NCI-H748 (cell line): Measurements from ENCODE around the gene CDK5R2.

ENCODE experiments used
- DNase-seq: peaks from one replicate; lab custom pipeline; 2025; ENCODE audit not compliant: unreplicated experiment; lab: John Stamatoyannopoulos, UW

The CDK5R2 gene

DNA sequence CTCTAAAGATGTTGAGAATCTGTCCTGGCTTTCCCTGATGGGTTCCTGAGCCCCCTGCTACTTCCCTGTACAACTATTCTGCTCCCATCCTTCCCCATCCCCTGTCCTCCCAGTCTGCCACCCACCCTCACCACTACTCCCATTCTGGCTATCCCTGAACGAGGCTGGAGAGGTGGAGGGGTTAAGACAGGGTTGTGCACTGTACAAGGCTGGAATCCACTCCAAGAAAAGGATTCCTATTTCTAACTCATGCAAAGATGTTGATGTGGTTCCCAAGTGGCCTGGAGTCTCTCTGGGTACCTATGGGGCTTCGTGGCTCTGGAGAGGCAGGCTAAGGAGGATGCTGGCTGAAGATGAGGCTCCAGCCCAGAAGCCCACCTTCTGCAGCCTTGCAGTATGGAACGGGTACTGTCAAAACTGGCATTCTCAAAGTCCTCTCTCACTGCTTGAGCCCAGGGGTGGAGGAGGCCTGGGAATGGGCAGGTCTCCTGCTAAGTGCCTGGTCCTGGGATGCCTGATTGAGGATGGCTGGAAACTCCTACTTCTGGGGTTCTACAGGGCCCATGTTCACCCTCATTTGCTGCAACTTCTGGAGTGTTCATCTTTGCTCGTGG, 26.8 kb downstream of the CDK5R2 start:
- no peak for DNase-seq

DNA sequence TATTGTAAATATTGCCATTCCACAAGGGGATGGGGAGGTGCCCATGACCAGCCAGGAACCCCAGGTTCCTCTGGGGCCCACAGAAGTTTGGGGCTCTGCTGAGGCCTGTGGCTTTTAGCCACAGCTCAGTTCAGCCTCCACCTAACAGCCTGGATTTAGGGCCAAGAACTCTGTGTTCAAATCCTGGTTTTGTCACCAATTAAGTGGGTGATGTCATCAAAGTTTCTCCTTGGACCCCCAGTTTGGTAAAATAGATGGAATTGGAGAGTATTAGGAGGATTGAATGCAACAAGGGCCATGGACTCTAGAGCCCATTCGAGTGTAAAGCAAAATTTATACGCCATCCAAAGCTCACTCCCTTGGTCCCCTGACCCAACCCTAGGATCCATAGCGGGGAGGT, 28.7 kb downstream of the CDK5R2 start:
- no peak for DNase-seq

DNA sequence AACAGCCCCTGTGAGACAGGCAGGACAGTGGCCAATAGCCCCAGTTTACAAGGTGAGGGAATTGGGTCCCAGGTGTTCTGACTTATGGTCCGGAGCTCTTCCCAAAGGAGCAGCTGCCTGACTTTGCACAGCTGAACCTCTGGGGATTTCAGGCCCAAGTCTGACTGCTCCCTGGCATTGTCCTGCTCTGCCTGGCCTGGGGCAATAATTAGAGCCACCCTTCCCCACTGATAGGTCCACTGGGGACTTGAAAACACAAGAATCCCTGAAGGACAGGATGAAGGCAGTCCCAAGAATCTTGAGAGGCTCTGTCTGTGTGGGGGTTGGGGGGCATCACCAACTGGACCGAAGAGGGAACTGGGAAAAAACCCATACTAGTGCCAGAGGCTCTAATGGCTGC, 29.2 kb downstream of the CDK5R2 start:
- DNase-seq, result no peak

DNA sequence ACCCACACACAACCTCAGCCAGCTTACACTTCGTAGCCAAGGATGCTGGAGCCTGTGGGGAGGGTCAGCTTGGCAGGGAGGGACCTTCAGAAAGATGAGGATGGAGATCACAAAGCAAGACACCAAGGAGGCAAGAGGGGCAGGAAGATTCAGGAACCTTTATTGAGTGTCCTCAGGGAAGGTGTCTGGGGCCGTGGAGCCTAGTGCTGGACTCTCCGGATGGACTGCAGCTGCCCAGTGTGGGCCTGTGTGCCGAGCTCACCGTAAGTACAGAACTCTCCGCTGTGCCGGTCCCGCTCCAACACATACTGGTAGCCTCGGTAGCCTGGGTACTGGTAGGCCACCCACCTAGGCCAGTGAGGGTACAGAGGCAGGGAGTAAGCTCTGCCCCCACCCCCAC, 30.6 kb downstream of the CDK5R2 start:
- DNase-seq, result no peak

DNA sequence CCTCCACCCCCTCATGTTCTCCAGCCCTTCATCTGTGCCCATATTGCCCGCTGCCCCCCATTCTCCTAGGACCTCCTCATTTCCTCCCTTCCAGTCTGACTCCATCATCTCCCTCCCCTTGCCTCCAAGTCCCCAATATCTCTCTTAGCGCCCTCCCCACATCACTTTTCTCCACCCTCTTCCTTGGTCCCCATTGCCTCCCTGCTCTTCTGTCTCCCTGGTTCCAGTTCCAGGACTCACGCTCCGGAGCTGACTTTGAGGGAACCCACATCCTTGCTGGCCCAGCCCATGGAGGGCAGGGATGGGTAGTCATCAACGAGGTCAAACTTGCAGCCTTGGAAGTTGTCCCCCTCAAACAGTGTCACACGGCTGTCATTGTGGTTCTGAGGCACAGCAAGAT, 31.1 kb downstream of the CDK5R2 start:
- DNase-seq, result no peak

DNA sequence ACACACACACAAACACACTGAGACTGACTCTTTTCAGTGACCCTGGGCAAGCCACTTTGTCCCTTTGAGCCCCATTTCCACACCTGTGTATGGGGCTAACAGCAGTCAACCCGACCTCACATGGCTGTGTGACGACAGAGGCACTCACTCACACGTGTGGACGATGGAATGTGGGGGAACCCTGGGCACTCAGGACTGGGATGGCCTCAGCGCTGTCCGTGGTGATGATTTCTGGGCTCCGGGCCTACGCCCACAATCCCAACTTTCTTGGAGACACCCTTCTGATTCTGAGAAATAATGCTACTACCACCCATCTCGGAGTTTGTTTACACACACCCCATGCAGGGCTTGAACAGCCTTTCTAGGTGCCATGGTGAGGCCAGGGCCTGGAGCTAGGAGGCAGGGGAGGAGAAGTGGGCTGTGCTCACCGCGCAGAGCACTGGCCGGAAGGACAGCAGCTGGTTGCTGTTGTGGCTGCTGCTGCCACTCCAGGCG, 32.3 kb downstream of the CDK5R2 start:
- DNase-seq, result no peak

DNA sequence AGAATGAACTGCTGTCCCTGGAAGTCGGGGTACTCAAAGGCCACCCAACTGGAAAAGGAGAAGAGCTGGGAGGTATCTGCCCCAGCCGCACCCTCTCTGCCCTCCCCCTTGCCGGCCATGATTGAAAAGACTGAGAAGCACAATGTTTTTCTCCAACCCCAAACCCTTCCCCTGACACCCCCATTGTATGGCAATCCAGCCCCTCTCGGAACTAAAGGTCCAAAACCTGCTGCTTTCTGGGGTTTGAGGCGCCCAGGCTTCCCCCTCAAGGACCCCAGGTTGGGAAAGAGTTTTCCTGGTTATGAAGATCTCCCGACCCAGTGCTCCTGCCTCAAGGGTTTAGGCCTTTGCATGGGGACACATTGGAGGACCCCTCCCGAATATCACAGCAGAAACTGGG, 32.7 kb downstream of the CDK5R2 start:
- no peak for DNase-seq

DNA sequence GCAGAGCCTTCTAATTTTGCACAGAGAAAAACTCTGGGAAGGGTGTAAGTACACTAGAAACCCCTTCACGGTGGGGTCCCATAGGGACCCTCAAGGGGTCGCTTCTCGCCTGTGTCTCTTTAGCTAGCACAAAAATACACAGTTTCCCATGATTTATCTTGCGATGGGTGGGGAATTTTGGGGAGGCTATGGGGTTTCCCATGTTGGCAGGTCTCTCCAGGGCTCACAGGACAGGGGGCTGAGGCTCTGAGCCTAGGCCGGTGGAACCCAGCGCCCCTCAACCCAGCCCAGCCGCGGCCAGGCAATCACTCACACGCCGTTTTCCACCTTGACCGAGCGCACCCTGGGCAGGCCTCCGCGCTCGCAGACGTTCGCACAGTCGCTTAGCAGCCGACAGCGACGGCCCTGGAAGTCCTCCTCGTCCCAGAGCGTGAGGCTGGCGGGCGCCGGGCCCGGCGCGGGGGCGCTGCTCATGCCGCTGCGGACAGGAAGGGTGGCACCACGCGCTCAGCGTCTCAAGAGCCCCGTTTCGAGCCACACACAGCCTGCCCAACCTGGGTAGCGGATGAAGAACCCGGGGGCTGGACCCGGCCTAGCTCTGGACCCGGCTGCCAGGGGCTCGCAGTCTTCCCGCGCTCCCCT, 33.4 kb downstream of the CDK5R2 start:
- DNase-seq, result peak; percentile 83

DNA sequence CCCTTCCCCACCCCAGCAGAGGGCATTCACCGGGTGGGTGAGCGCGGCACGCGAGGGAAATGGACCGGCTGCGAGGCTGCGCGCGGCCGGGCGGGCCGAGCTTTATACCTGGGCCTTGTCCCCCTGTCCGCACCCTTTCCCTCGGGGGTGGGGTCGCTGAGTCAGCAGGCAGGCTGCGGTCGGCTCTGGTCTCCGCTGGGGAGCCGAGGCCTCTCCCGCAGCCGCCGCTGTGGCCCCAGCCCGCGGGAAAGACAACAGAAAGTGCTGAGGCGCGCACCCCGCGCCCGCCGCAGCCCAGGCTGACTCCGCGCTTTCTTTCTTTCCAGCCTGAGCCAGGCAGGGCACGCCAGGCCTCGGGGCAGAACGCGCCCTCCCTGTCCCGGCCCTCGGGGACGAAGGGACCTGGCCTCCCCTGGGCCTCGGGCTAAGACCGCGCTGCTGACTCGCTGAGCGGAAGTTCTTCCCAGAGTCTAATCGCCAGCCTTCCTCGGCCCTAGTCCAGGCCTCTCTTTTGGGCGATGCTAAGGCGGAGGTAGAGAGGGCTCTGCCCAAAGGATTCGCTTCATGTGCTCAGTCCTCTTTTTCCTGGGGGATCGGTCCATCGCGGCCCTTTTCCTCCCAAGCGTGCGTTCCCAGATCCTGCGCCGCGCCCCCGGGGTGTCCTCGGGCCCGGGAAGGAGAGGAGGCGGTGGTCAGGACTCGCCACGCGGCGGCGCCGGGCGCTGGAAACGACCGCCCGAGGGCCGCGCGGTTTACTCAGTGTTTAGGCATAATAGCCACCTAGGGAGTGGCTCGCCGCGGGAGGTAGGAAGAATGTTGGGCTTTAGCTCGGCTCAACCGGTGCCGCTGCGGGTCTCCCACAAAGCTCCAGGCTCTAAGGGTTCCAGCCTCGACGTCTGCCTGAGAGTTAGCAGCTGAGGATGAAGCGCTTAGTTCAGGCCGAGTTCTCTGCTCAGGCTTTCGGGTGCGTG, 34.2 kb downstream of the CDK5R2 start, which contains the start of gene CRYBA2:
TSS of gene CRYBA2 (minus strand) at position 78 of the 971 bp plus-strand sequence. CDS start 246 bp downstream, outside the sequence.
- peak; percentile 80 for DNase-seq

DNA sequence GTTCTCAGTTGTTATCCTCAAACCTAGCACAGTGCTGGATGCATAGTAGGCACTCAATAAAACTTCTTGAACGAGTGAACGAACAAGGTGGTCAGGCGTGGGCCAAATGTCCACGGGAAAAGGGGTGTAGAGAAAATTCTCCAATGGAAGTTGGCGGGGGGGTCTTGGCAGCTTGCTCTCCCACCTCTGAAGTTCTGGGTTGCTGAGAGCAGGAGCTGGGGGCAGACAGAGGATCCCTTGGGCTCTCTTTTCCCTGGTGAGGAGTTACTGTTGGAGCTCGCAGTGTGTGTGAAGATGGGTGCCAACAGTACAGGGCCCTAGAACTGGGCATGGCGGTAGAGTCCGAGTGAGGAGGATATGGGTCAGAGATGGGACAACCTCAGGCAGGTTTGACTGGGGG, 36.1 kb downstream of the CDK5R2 start:
- DNase-seq, result no peak

DNA sequence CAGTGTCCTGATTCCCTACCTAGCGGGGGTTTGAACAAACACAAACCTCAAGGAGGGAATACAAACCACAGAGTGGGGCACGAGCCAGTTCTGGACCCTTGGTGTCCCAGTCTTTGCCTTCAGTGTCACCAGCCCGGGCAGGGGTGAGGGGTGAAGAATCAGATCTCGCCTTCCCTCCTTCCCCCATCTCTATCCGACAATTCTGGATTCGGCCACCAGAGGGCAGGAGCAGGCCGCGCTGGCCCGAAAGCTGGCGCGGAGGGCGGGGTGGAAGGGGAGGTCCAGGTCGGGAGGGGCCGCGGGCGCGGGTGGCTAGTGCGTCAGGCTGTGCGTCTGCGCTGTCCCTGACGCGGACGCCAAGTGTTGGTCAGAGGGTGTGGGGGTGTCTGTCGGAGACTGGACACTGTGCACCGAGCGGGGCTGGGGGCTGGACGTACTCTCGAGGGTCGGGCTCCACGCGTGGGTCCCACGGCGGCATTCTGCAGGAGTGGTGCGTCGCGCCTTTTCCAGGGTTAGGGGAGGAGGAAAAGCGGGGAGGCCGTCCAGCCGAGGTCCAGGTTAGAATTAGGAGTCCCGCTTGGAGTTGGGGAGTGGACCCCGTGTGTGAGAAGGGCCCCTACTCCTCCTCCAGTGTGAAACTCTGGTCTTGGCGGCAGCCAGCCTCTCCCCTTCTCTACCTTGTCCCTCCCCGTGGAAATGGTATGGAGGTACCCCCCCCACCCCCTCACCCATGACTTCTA, 36.7 kb downstream of the CDK5R2 start:
- DNase-seq, result peak; percentile 93

DNA sequence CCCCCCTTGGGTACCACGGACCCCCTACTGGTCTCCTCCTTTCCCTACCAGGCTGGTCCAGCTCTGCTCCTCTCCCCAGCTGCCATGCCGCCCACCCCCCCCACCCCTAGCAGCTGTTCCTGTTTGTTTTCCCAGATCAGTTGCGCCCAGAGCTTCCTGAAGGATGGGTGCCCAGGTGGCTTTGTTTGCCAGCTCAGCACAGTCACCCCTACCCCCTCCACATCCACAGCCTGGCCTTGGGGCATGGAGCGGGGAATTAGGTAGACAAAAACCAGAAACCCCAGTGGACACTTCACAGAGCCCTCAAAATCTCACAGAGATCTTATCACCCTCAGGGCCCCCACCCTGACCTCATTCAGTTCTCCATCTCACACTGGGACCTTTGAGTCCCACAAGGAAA, 37.5 kb downstream of the CDK5R2 start:
- DNase-seq, result peak; percentile 82

DNA sequence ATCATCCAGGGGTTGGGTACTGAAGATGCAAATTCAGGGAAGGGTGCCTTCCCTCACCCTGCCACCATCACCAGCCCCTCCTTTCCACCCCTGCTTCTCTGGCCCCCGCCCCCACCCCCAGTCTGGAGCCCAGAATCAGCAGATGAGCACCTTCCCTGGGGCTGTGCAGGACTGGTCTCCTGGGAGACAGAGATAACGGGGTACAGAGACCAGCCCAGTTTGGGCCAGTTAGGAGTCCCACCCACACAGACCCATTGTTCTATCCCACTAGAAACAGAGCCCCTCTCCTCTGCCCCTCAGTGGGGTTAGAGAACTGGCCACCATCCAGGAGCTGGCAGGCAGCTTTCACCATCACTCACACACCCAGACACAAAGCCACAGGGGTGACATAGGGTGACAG, 38.3 kb downstream of the CDK5R2 start:
- peak; percentile 46 for DNase-seq

DNA sequence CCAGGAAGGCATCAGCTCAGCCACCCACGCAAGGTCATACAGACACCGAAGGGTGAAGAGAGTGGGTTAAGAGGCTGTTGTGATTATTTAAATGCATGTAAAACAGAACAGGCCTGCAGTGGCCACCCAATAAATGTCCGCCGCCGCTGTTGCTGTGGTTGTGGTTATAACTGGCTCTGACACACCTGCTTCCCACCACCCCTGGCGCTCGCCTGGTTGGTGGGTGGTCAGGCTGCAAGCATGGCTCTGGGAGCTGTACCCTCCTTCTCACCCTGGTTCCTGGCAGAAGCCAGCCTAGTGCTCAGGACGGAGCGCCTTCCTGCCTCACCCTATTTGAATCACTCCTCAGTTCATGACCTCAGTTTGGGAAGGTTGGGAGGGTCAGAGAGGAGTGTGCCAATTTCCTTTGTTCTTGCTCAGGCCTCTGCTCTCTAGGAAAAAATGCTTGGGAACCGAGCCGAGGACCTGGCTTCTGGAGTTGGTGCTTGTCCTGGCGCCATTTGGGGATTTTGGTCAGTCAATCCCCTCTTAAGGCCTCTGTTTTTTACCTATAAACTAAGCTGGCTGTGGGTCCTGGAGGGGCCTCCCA, 39.0 kb downstream of the CDK5R2 start:
- peak; percentile 33 for DNase-seq

DNA sequence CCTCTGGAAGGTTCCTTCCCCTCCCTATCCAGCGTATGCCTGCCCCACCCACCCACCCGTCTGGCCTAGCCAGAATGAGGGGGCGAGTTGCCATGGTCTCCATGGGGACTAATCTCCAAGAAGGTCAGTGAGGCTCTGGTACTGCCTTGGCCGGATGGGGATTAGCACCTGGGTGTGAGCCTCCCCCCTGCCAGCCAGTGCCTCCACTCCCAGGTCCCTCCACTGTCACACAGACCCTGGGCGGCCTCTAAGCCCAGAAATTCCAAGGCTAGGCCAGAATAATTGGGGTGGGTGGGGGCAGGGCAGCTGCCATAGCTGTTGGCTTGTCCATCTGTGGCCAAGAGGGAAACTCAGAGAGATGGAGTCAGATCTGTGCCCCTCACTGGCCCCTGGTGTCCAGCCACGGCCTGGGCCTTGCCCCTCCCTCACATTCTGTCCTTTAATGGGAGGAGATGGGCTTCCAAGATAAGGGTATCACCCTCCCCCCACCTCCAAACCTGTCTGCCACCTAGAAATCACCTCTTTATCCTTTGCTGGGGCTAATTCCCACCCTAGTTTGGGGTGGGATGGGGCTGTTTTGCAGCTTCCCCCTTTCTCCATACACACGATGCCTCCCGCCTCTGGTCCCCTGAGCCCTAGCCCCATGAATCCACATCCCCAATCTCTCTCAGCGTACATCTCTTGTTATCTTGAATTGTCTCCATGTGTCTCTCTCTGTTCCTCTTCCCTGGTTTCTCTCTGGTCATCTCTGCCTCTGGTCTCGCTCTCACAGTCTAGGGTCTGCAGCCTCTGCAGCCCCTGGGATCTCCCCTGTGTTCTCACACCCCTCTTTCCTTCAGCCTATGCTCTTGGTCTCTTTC, 39.8 kb downstream of the CDK5R2 start:
- peak; percentile 37 for DNase-seq

DNA sequence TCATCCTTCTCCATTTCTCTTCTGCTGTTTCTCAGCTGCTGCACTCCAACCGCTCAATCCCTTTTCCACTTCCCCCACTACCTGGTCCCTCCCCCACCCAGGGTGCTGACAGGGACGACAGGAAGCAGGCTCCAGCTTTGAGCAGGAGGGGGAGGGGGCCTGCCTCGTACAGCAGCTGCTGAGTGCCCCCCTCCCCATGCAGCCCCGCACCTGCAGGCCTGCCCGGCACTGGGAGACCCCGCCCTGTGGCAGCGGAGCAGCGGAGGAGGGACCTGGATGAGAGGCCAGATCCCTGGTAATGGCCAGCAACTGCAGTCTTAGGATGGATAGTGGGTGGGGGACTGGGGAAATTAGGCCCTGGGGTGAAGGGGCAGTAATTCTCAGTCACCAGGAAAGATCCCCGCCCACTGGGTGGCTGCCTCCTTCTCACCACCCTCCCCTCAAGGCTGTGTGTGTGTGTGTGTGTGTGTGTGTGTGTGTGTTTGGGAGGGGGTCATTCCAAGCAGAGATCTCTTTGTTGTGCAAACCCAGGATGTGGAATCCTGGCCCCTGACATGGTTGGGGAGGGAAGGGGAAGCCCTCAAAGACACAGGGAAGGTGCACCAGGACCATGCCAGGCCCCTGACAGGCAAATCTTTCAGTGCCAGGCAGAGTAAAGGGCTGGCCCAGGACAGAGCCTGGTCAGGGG, 40.6 kb downstream of the CDK5R2 start:
- DNase-seq, result peak; percentile 96

DNA sequence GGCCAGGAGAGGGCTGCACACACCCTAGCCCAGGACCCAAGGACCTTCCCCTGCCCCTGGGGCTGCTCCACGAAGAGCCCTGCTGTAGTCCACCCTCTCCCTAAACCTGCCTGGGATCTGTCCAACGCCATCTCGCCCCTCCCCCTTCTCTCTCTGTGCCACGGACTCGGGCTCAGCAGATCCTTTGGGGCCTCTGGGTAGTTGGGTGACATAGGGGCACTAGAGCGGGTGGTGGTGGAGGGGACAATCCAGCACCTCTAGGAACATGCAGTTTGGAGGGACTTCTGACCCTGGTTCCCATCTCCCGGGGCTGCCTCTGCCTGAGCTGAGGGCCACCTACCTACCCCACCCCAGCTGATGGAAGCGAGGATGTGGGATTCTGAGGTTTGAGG, 41.1 kb downstream of the CDK5R2 start:
- DNase-seq, result peak; percentile 58

DNA sequence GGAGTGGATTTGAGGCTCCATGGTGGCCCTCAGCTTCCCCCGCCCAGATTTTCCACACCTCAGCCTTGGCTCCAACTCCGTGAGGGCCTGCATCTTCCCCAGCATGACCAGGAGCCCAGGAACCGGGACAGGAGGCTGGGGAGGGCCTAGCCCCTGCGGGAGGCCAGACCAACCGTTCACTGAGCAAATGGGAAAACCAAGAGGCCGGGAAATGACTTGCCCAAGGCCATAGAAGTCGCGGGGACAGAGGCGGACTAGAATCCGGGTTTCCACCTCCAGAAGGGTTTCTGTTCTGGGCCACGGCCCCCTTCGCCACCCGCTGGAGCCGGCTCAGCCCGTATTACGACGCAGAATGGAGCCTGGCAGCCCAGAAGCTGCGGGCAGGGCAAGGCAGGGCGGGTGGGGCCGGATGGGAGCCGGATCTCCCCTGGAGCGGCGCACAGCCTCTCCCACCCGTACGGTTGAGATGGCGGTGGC, 41.7 kb downstream of the CDK5R2 start:
- peak; percentile 50 for DNase-seq
